ENCODE measurements around the gene MGST2.

- TF ChIP-seq RAD21 (IDR thresholded peaks at IDR 0.05) (no peak), CTCF (IDR thresholded peaks at IDR 0.05; ENCODE audit: low read depth, low read length, missing input control) (no peak), ZBTB33 (IDR thresholded peaks at IDR 0.05) (no peak), TAF1 (conservative IDR thresholded peaks at IDR 0.05) (no peak), NR2F2 (IDR thresholded peaks at IDR 0.05) (no peak), EGR1 (IDR thresholded peaks at IDR 0.05; ENCODE audit: low read depth in 2 of 2) (no peak), YY1 (IDR thresholded peaks at IDR 0.05) (no peak), GABPA (IDR thresholded peaks at IDR 0.05 in 1 of 2, conservative IDR thresholded peaks at IDR 0.05 in 1 of 2) (no peak), REST (IDR thresholded peaks at IDR 0.05) (no peak), HNF4G (IDR thresholded peaks at IDR 0.05) (no peak), MAX (IDR thresholded peaks at IDR 0.05) (no peak), JUND (IDR thresholded peaks at IDR 0.05) (no peak), ATF3 (IDR thresholded peaks at IDR 0.05) (no peak), SP1 (IDR thresholded peaks at IDR 0.05) (no peak)
Measured at GRCh38 chr4:139712882-139713281, 47.3 kb downstream of the MGST2 start.
